Mucosa of rectum (tissue), 2 donors: ENCODE results near the gene UBE3A.

Experiments used
- H3K27ac ChIP-seq, 2 donors: one replicate each; pipeline ENCODE4 v1.7.0; 2013; ENCODE audit warnings: inconsistent platforms in 2 of 2, low read depth in 2 of 2, low read length in 2 of 2
- H3K27me3 ChIP-seq, 2 donors: one replicate each; pipeline ENCODE4 v1.7.0; 2013; ENCODE audit warnings: low read length in 2 of 2; ENCODE audit not compliant: control insufficient read depth in 2 of 2, insufficient read depth in 2 of 2
- H3K36me3 ChIP-seq, 2 donors: one replicate each; pipeline ENCODE4 v1.7.0; 2013; ENCODE audit warnings: low read length in 2 of 2; ENCODE audit not compliant: control insufficient read depth in 2 of 2, insufficient read depth in 2 of 2
- H3K4me1 ChIP-seq, 2 donors: one replicate each; pipeline ENCODE4 v1.7.0; 2013; ENCODE audit warnings: low read length in 2 of 2, mild to moderate bottlenecking in 1 of 2; ENCODE audit not compliant: control insufficient read depth in 2 of 2, insufficient read depth in 2 of 2
- H3K4me3 ChIP-seq, 2 donors: one replicate each; pipeline ENCODE4 v1.7.0; 2013; ENCODE audit warnings: low read length in 2 of 2
- H3K9ac ChIP-seq, 2 donors: one replicate each; pipeline ENCODE4 v1.7.0; 2013; ENCODE audit warnings: low read length in 2 of 2, low read depth in 1 of 2, mild to moderate bottlenecking in 1 of 2
- H3K9me3 ChIP-seq, 2 donors: one replicate each; pipeline ENCODE4 v1.7.0; 2013; ENCODE audit warnings: low read length in 2 of 2; ENCODE audit not compliant: control insufficient read depth in 2 of 2
- donor health status: healthy.
- donor health status: Normal muscosa, but diverticular disease.

The UBE3A gene

DNA sequence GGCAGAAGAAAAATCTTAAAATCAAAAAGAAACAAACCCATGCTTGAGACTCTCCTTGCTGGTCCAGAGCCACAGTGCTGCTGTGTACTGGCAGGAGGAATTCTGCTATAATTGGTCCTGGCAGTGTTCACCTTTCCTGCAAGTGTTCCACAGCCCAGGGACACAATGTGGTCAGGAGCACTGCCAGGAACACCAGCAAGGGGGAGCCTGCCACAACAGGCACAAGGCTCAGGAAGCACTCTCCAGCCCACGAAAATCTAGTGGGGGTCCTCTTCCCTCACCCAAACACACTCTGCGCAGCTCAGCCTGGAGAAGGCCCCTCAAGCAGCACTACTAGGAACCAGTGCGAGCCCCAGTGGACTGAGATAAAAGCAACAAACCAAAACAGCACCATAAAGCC is 92.9 kb downstream of the UBE3A start:
- H3K9ac ChIP-seq: no peak overlapping the region
- H3K4me1 ChIP-seq: no peaks in the 10 kb centered on the region
- H3K27ac ChIP-seq: no peak overlapping the region
- H3K27me3 ChIP-seq: no peaks in the 10 kb centered on the region
- no peaks in the 10 kb centered on the region for H3K9me3 ChIP-seq
- H3K36me3 ChIP-seq: peaks cover 2 to 16% of the 10 kb centered on the region in 2 donors
- no peak overlapping the region for H3K4me3 ChIP-seq

DNA sequence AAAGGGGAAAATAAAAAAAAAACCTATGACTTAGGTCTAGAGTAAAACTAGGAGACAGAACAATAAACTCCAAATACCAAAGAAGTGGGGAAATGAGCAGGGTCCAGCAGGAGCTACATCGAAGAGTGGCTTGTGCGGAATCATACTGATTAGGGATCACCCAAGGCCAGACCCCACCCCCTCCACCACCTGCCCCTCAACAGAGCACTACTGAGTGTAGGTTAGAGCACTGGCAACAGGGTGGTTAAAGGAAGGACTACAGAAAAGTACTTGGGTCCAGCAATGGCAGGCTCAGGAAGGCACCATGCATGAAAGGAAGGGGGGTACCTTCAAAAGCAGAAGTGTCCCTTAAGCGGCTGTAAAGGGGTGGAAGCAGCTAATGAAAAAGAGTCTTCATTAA is 96.2 kb downstream of the UBE3A start:
- H3K9me3 ChIP-seq: no peaks in the 10 kb centered on the region
- H3K9ac ChIP-seq: no peak overlapping the region
- H3K4me1 ChIP-seq: no peaks in the 10 kb centered on the region
- H3K27ac ChIP-seq: no peak overlapping the region
- H3K4me3 ChIP-seq: no peak overlapping the region
- H3K36me3 ChIP-seq: peaks cover 16 to 27% of the 10 kb centered on the region in 2 donors
- no peaks in the 10 kb centered on the region for H3K27me3 ChIP-seq

DNA sequence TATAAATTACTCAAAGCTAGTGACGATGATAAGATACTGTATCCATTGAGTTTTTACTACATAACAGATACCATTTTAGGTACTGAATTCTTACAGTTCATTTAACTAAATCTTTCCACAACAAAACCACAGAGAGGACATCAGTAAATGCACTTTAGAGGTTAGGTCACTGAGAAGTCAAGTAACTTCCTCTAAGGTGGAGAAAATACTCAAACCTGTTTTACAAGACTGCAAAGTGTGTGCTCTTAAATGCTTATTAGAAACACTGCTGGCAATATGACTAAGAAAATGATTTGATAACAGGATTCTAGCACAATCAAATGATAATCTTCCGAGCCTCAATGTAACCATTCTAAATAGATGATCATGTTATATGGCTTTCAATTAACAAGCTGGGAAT is 99.4 kb downstream of the UBE3A start:
- H3K27ac ChIP-seq: no peak overlapping the region
- peaks cover 30 to 42% of the 10 kb centered on the region in 2 donors for H3K36me3 ChIP-seq
- no peaks in the 10 kb centered on the region for H3K4me1 ChIP-seq
- H3K27me3 ChIP-seq: no peaks in the 10 kb centered on the region
- H3K9ac ChIP-seq: no peak overlapping the region
- H3K4me3 ChIP-seq: no peak overlapping the region
- no peaks in the 10 kb centered on the region for H3K9me3 ChIP-seq

DNA sequence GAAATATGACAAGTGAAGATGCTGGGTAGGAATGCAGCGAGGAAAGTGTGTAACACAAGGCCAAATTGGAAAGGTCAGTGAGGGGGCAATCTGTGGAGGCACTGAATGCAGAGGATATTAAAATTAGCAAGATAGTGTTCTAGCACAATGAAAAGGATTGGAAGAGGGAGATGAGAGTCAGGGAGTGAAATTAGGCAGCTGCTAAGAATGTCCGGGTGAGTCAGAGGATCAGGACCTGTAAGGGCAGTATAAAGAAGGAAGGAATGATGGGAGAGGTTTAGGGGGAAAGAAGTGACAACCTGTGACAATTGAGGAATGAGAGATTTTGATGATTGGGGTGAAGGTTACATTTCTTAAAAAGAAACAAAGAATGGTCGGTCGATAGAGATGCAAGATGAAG is 103.5 kb downstream of the UBE3A start:
- no peak overlapping the region for H3K4me3 ChIP-seq
- H3K9ac ChIP-seq: no peak overlapping the region
- H3K9me3 ChIP-seq: no peaks in the 10 kb centered on the region
- H3K36me3 ChIP-seq: peaks cover 30 to 33% of the 10 kb centered on the region in 2 donors
- no peak overlapping the region for H3K27ac ChIP-seq
- H3K27me3 ChIP-seq: no peaks in the 10 kb centered on the region
- no peaks in the 10 kb centered on the region for H3K4me1 ChIP-seq

DNA sequence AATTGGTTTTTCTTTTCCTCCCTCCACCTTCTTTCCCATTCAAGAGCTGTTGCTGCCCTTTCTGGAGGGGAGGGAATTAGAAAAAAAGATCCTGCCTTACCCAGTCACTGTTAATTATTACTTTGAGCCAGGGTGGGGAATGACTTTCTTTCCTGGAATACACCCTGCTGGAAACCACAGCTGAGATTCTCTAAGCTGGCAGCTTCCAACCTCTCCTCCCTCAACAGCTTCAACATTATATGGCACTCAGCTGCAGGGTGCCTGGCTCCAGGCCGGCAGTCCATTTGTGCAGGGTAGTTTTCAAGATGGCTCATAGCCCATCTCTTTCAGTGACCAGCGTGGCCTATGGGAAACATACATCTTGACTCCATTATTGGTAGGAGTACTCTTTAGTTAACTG is 105.8 kb downstream of the UBE3A start:
- no peak overlapping the region for H3K9ac ChIP-seq

DNA sequence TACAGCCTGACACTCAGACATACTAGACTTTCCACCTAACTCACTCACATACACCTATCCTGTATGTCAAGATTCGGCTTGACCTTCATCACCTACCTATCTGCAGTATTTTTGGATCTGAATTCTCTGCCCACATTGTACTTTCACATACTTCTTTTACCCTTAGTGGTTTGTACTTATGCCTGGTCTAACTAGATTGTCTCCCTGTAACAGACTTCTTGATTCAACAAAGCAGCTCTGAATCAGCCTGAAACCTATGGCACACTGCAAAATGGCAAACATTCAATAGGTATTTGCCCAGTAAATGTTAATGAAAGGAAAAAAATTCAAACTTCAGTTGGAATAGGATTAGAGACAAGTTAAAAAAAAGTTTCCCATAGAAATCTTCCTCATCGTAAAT is 106.5 kb downstream of the UBE3A start:
- Histone ChIP-seq H3K9me3 (no peaks in the 10 kb centered on the region), H3K4me1 (peaks cover 0 to 7% of the 10 kb centered on the region in 2 donors), H3K27me3 (no peaks in the 10 kb centered on the region), H3K36me3 (peaks cover 13 to 14% of the 10 kb centered on the region in 2 donors), H3K9ac (no peak overlapping the region), H3K27ac (no peak overlapping the region), H3K4me3 (no peak overlapping the region)

More for the DNA sequence above, 105.8 kb downstream of the UBE3A start:
- Histone ChIP-seq H3K27me3 (no peaks in the 10 kb centered on the region), H3K36me3 (peaks cover 17 to 19% of the 10 kb centered on the region in 2 donors), H3K4me3 (no peak overlapping the region), H3K27ac (no peak overlapping the region), H3K9me3 (no peaks in the 10 kb centered on the region), H3K4me1 (peaks cover 0 to 4% of the 10 kb centered on the region in 2 donors)

DNA sequence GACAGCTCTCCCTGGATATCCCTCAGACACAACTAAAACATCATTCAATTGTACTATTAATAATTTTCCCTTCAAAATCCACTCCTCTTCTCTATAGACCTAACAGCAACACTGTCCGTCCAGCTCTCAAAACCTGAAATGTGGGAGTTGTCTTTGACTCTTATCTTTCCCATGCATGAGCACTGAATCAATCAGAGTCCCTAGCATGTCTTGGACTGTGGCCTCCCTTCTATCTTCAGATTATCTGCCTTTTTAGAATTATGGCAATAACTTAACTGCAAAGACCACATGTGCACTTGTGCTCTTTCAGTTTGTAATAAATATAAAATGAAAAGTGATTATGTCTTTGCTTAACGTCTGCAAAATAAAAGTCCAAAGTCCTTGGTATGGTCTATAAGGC is 107.0 kb downstream of the UBE3A start:
- Histone ChIP-seq H3K36me3 (peaks cover 13 to 14% of the 10 kb centered on the region in 2 donors), H3K4me1 (peaks cover 0 to 7% of the 10 kb centered on the region in 2 donors), H3K27me3 (no peaks in the 10 kb centered on the region), H3K9ac (no peak overlapping the region), H3K4me3 (no peak overlapping the region), H3K27ac (no peak overlapping the region), H3K9me3 (no peaks in the 10 kb centered on the region)

DNA sequence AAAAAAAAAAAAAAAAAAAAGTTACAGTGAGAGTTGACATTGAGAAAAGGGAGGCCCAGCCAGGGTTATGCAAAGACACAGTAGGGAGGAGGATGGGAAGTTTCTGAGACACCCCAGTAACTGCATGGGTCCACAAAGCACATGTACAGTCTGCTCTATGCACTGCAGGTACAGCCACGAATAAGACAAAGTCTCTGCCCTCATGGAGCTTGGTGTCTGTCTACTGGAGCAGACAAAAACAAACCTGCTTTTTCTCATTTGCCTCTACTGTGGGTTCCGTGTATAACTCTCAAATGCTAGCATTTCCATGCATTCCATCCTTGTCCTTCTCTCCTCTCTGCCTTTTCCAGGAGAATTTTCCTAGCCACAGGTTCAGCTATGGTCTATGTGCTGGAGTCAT is 107.4 kb downstream of the UBE3A start:
- peaks cover 0 to 7% of the 10 kb centered on the region in 2 donors for H3K4me1 ChIP-seq
- H3K9ac ChIP-seq: no peak overlapping the region
- peaks cover 12 to 14% of the 10 kb centered on the region in 2 donors for H3K36me3 ChIP-seq
- H3K9me3 ChIP-seq: no peaks in the 10 kb centered on the region
- H3K27me3 ChIP-seq: no peaks in the 10 kb centered on the region
- no peak overlapping the region for H3K4me3 ChIP-seq
- H3K27ac ChIP-seq: no peak overlapping the region

DNA sequence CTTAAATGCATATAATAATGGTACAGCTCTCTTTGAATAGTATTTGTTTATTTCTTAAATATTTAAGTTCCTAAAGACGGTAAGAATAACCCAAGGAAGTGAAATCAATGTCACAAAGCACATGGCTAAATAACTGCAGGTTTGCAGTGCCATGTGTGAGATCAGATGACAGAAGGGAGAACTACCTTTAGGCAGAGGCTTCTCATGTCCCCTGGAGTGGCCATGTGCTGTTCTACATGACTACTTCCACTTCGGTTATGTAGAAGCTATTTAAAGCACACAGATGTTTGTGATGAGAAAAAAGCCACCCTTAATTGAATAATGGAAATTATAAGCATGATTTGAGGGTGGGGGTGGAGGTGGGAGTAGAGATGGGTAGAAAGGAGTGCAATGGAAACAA is 109.1 kb downstream of the UBE3A start:
- H3K27ac ChIP-seq: no peak overlapping the region
- H3K9ac ChIP-seq: no peak overlapping the region
- H3K9me3 ChIP-seq: no peaks in the 10 kb centered on the region

DNA sequence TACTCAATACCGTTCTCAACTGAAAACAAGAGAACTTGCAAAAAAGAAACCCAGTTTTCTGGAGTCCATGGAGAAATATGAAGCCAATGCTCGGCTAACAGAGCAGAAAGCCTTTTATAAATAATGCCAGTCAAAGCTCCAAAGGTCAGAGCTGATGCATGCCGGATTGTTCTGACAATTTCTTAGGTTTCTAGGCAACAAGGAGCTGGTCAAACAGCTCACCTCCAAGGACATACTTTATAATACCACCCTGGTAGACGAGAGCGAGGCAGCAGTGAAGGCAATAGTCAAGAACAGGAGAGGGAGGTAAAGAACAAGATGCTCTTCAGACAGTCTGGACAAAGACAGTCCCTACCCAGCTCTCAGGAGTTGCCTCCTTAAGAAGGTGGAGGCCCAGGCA is 111.1 kb downstream of the UBE3A start:
- Histone ChIP-seq H3K4me3 (no peak overlapping the region), H3K4me1 (peaks cover 0 to 7% of the 10 kb centered on the region in 2 donors), H3K9me3 (no peaks in the 10 kb centered on the region), H3K36me3 (no peaks in the 10 kb centered on the region), H3K9ac (no peak overlapping the region), H3K27ac (no peak overlapping the region), H3K27me3 (no peaks in the 10 kb centered on the region)

More for the DNA sequence above, 109.1 kb downstream of the UBE3A start:
- Histone ChIP-seq H3K4me1 (peaks cover 0 to 7% of the 10 kb centered on the region in 2 donors), H3K4me3 (no peak overlapping the region), H3K36me3 (peaks cover 0 to 2% of the 10 kb centered on the region in 2 donors), H3K27me3 (no peaks in the 10 kb centered on the region)

DNA sequence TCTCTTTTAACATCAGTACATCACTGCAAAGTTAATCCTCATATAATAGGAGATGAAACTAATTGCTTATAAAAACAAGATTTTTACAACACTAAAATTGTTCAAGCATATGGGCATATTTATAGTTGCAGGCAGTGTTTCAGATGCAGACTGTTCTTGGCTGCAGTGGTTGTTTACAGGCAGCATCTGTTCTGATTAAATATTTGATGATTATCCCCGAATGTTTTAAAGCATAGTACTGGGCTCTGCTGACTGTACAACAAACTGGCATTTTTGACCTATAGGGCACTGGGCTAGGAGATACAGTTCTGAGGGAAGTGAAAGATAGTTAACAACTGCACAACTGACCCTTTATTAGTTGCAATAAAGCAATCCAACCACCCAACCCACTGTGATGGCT is 113.6 kb downstream of the UBE3A start:
- Histone ChIP-seq H3K27me3 (no peaks in the 10 kb centered on the region), H3K27ac (no peak overlapping the region), H3K4me3 (no peak overlapping the region), H3K9ac (no peak overlapping the region), H3K9me3 (peaks cover 0 to 5% of the 10 kb centered on the region in 2 donors), H3K36me3 (no peaks in the 10 kb centered on the region), H3K4me1 (peaks cover 0 to 7% of the 10 kb centered on the region in 2 donors)
